GM12878 (cell line): Measurements from ENCODE around the gene HAGHL. TPM values are rescaled to one million over a fixed set of nuclear protein-coding genes. Genes with fewer than 3 reads are reported as not detected.

ENCODE experiments used
- BCL3 ChIP-seq: IDR thresholded peaks from 2 replicates; pipeline ENCODE4 v1.6.1; 2011; ENCODE audit warnings: borderline replicate concordance, low read depth, mild to moderate bottlenecking, moderate library complexity, low read length; ENCODE audit not compliant: insufficient read depth, poor library complexity, severe bottlenecking
- BHLHE40 ChIP-seq, 2 experiments: fragments of 450-650 bp in 1 of 2; IDR thresholded peaks; 2 replicates each; pipeline ENCODE4 v1.6.1; 2011 to 2017; ENCODE audit warnings: low read depth in 2 of 2, borderline replicate concordance in 1 of 2, improper control_type of control experiment in 1 of 2, low read length in 1 of 2, mild to moderate bottlenecking in 1 of 2
- CEBPZ ChIP-seq: fragments of 150-350 bp; IDR thresholded peaks from 2 replicates; pipeline ENCODE4 v1.6.1; 2016; ENCODE audit warnings: low read depth, low read length
- CREM ChIP-seq: IDR thresholded peaks from 2 replicates; pipeline ENCODE4 v1.6.1; 2014; ENCODE audit warnings: antibody characterized with exemption, low read depth
- E2F4 ChIP-seq: IDR thresholded peaks from 2 replicates; pipeline ENCODE4 v1.6.1; 2012; ENCODE audit warnings: low read depth, low read length, improper control_type of control experiment
- EED ChIP-seq: sonication (generic); IDR thresholded peaks from 2 replicates; pipeline ENCODE4 v1.6.1; 2016; ENCODE audit warnings: antibody characterized with exemption, low read depth
- GABPA ChIP-seq: IDR thresholded peaks from 2 replicates; pipeline ENCODE4 v1.6.1; 2014; ENCODE audit warnings: antibody characterized with exemption, low read depth, mild to moderate bottlenecking, inconsistent platforms
- IKZF1 ChIP-seq: fragments of 450-650 bp; conservative IDR thresholded peaks from 2 replicates; pipeline ENCODE4 v1.6.1; 2017; ENCODE audit warnings: antibody characterized with exemption, mild to moderate bottlenecking
- IRF3 ChIP-seq: fragments of 450-650 bp; IDR thresholded peaks from 2 replicates; pipeline ENCODE4 v1.6.1; 2014; ENCODE audit warnings: mild to moderate bottlenecking
- IRF4 ChIP-seq: IDR thresholded peaks from 2 replicates; pipeline ENCODE4 v1.6.1; 2011; ENCODE audit warnings: low read depth, low read length
- JUND ChIP-seq: IDR thresholded peaks from 2 replicates; pipeline ENCODE4 v1.6.1; 2012; ENCODE audit warnings: low read depth, mild to moderate bottlenecking, low read length, improper control_type of control experiment, moderate library complexity
- LARP7 ChIP-seq: fragments of 450-650 bp; IDR thresholded peaks from 2 replicates; pipeline ENCODE4 v1.6.1; 2017; ENCODE audit warnings: mild to moderate bottlenecking
- MXI1 ChIP-seq: fragments of 150-350 bp; IDR thresholded peaks from 2 replicates; pipeline ENCODE4 v1.6.1; 2011; ENCODE audit warnings: low read depth, mild to moderate bottlenecking, inconsistent platforms, low read length, improper control_type of control experiment
- RAD21 ChIP-seq: IDR thresholded peaks from 2 replicates; pipeline ENCODE4 v1.6.1; 2011; ENCODE audit warnings: mild to moderate bottlenecking, low read depth, low read length, moderate library complexity; ENCODE audit not compliant: insufficient read depth
- RELB ChIP-seq: fragments of 450-650 bp; IDR thresholded peaks from 2 replicates; pipeline ENCODE4 v1.6.1; 2017; ENCODE audit warnings: low read depth, mild to moderate bottlenecking, moderate library complexity
- RUNX3 ChIP-seq: IDR thresholded peaks from 2 replicates; pipeline ENCODE4 v1.6.1; 2012; ENCODE audit warnings: low read length, inconsistent platforms
- SMAD1 ChIP-seq: fragments of 450-650 bp; IDR thresholded peaks from 2 replicates; pipeline ENCODE4 v1.6.1; 2018; ENCODE audit warnings: mild to moderate bottlenecking, low read depth; ENCODE audit not compliant: partially characterized antibody
- SPI1 ChIP-seq: IDR thresholded peaks from 2 replicates; pipeline ENCODE4 v1.6.1; 2011; ENCODE audit warnings: low read depth, mild to moderate bottlenecking, low read length, moderate library complexity, borderline replicate concordance; ENCODE audit not compliant: insufficient read depth
- SUPT20H ChIP-seq: IDR thresholded peaks from 2 replicates; pipeline ENCODE4 v1.6.1; 2011; ENCODE audit warnings: low read depth, mild to moderate bottlenecking, low read length, moderate library complexity, borderline replicate concordance; ENCODE audit not compliant: control insufficient read depth
- TCF12 ChIP-seq: IDR thresholded peaks from 2 replicates; pipeline ENCODE4 v1.6.1; 2011; ENCODE audit warnings: low read depth, mild to moderate bottlenecking, low read length
- TCF7 ChIP-seq: IDR thresholded peaks from 2 replicates; pipeline ENCODE4 v1.6.1; 2014; ENCODE audit warnings: antibody characterized with exemption, borderline replicate concordance
- ZNF207 ChIP-seq: fragments of 450-650 bp; IDR thresholded peaks from 2 replicates; pipeline ENCODE4 v1.6.1; 2014; ENCODE audit warnings: antibody characterized with exemption, mild to moderate bottlenecking, borderline replicate concordance
- polyA plus RNA-seq, 11 experiments: library from polyadenylated mRNA; depleted of rRNA in 4 of 11; unstranded in 6 of 11; stranded (reverse) in 5 of 11; fragments of >200 nt; fragmentation: Nextera tagmentation in 4 of 11; fragmentation: Illumina TruSeq in 1 of 11; extraction: Ambion mirVana in 4 of 11; extraction: Trizol in 1 of 11; gene quantifications; 1 replicate in 1 of 11; 2 replicates in 10 of 11; pipeline versions ENCODE4 v1.2.1 to v1.2.3, GENCODE V29; 2011 to 2016; ENCODE audit warnings: inconsistent platforms in 2 of 11, missing spikeins in 2 of 11, low read depth in 1 of 11
- total RNA-seq, 4 experiments: library from RNA; depleted of rRNA in 3 of 4; stranded (reverse); fragments of >200 nt in 3 of 4; fragmentation: Illumina TruSeq in 1 of 4; extraction: Trizol in 1 of 4; gene quantifications; 2 replicates each; pipeline versions ENCODE4 v1.2.1 to v1.2.3, GENCODE V29; 2013 to 2021

The HAGHL gene
- total and polyA plus RNA-seq, 10 of the 15 experiments (the other 5 are each of a cell fraction or from before 2014, with no cell fraction given): 0.23 to 44.6 (median 16.4) TPM

GRCh38 chr16:711548-712320 lies 15.2 kb upstream of the HAGHL start (continued):
- TF ChIP-seq BHLHE40 (IDR thresholded peaks at IDR 0.05; ENCODE audit: borderline replicate concordance in 1 of 2, low read depth in 2 of 2, low read length in 1 of 2) (peak; percentile 31 to 56; a peak in 3 of 4 replicates), IKZF1 (no peak), TCF7 (no peak), JUND (no peak), ZNF207 (no peak), LARP7 (peak; percentile 27; the same call in 1 of the 2 replicates), RUNX3 (no peak), TCF12 (no peak), SPI1 (no peak), SMAD1 (no peak), IRF3 (no peak), MXI1 (no peak), IRF4 (no peak), GABPA (no peak), E2F4 (no peak), CEBPZ (no peak), EED (no peak), RAD21 (peak; percentile 89), SUPT20H (no peak), RELB (no peak), CREM (no peak), BCL3 (no peak)
